ENCODE results near the gene RNASE13.

GRCh38 chr14:21049271-21049673 is 14.7 kb upstream of the RNASE13 start:
- TF ChIP-seq POLR2A (IDR thresholded peaks at IDR 0.05) (no peak), POLR2AphosphoS5 (IDR thresholded peaks at IDR 0.05) (no peak), EP300 (IDR thresholded peaks at IDR 0.05) (no peak)
- TF ChIP-seq, protein P1, sequence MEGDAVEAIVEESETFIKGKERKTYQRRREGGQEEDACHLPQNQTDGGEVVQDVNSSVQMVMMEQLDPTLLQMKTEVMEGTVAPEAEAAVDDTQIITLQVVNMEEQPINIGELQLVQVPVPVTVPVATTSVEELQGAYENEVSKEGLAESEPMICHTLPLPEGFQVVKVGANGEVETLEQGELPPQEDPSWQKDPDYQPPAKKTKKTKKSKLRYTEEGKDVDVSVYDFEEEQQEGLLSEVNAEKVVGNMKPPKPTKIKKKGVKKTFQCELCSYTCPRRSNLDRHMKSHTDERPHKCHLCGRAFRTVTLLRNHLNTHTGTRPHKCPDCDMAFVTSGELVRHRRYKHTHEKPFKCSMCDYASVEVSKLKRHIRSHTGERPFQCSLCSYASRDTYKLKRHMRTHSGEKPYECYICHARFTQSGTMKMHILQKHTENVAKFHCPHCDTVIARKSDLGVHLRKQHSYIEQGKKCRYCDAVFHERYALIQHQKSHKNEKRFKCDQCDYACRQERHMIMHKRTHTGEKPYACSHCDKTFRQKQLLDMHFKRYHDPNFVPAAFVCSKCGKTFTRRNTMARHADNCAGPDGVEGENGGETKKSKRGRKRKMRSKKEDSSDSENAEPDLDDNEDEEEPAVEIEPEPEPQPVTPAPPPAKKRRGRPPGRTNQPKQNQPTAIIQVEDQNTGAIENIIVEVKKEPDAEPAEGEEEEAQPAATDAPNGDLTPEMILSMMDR (IDR thresholded peaks at IDR 0.05) = no peak
